IMR-90 (cell line): ENCODE data around the gene COA1. TPM values are rescaled to one million over a fixed set of nuclear protein-coding genes. Genes with fewer than 3 reads are reported as not detected.

Experiments
- ATAC-seq: fragments of 200-7000 bp; cut with Tn5 transposase; 2 replicates; pipeline ENCODE4 v1.9.1; 2020; ENCODE audit warnings: low read depth, mild to moderate bottlenecking, moderate library complexity
- BruUV-seq: library from RNA; stranded (reverse); fragments of 400-500 nt; replicated peaks from 2 replicates; lab custom pipeline; 2021; lab: Mats Ljungman, UMichigan
- CTCF ChIA-PET: fragments of 300-600 bp; formaldehyde crosslinking; extraction: SDS; loops from one replicate; lab custom pipeline; 2021; ENCODE audit warnings: antibody characterized with exemption; lab: Yijun Ruan, JAX
- POLR2A ChIA-PET: fragments of 300-600 bp; sonication (Branson Sonifier 250); formaldehyde crosslinking; loops from one replicate; lab custom pipeline; 2022; ENCODE audit warnings: antibody characterized with exemption; ENCODE audit not compliant: unreplicated experiment; lab: Charles Lee
- DNase-seq: peaks from one replicate; pipeline ENCODE4 v3.0.0; 2013
- H2AFZ ChIP-seq: replicated peaks from 2 replicates; pipeline ENCODE3; 2013; ENCODE audit warnings: low read length, mild to moderate bottlenecking; ENCODE audit not compliant: poor library complexity
- H2AK5ac ChIP-seq: 2 replicates; pipeline ENCODE4 v1.6.1; 2013; ENCODE audit warnings: low read depth, low read length, inconsistent platforms
- H2AK9ac ChIP-seq: replicated peaks from 2 replicates; pipeline ENCODE3; 2013; ENCODE audit warnings: mild to moderate bottlenecking, low read depth, low read length, moderate library complexity; ENCODE audit not compliant: poor library complexity
- H2BK120ac ChIP-seq: 2 replicates; pipeline ENCODE4 v1.6.1; 2013; ENCODE audit warnings: low read depth, low read length, inconsistent platforms
- H2BK15ac ChIP-seq: 3 replicates; pipeline ENCODE4 v1.6.1; 2013; ENCODE audit warnings: low read depth, low read length, inconsistent platforms
- H2BK20ac ChIP-seq: 2 replicates; pipeline ENCODE4 v1.6.1; 2013; ENCODE audit warnings: low read depth, mild to moderate bottlenecking, inconsistent platforms, low read length, moderate library complexity
- H2BK5ac ChIP-seq: 2 replicates; pipeline ENCODE4 v1.6.1; 2013; ENCODE audit warnings: mild to moderate bottlenecking, low read depth, low read length, inconsistent platforms; ENCODE audit not compliant: poor library complexity, severe bottlenecking
- H3K14ac ChIP-seq: replicated peaks from 2 replicates; pipeline ENCODE4 v1.6.1; 2013; ENCODE audit warnings: low read depth, low read length, inconsistent platforms
- H3K18ac ChIP-seq: 2 replicates; pipeline ENCODE4 v1.6.1; 2013; ENCODE audit warnings: low read depth, low read length, control low read depth
- H3K23ac ChIP-seq: 2 replicates; pipeline ENCODE4 v1.6.1; 2013; ENCODE audit warnings: low read depth, low read length, inconsistent platforms
- H3K27ac ChIP-seq: 2 replicates; pipeline ENCODE4 v1.5.1; 2013; ENCODE audit warnings: mild to moderate bottlenecking, control low read depth, low read length; ENCODE audit not compliant: insufficient read depth
- H3K27me3 ChIP-seq: 2 replicates; pipeline ENCODE4 v1.6.1; 2013; ENCODE audit warnings: low read length; ENCODE audit not compliant: control insufficient read depth, insufficient read depth
- H3K36me3 ChIP-seq: 2 replicates; pipeline ENCODE4 v1.6.1; 2013; ENCODE audit warnings: low read length, mixed read lengths; ENCODE audit not compliant: control insufficient read depth, insufficient read depth
- H3K4ac ChIP-seq: 2 replicates; pipeline ENCODE4 v1.6.1; 2013; ENCODE audit warnings: low read depth, low read length, inconsistent platforms
- H3K4me1 ChIP-seq: 2 replicates; pipeline ENCODE4 v1.6.1; 2013; ENCODE audit warnings: low read length, mixed read lengths; ENCODE audit not compliant: control insufficient read depth, insufficient read depth
- H3K4me2 ChIP-seq: 2 replicates; pipeline ENCODE4 v1.6.1; 2013; ENCODE audit warnings: low read depth, mild to moderate bottlenecking, control low read depth, low read length, moderate library complexity
- H3K4me3 ChIP-seq: 2 replicates; pipeline ENCODE4 v1.5.1; 2013; ENCODE audit warnings: low read depth, mild to moderate bottlenecking, control low read depth, low read length, moderate library complexity; ENCODE audit not compliant: insufficient read depth
- H3K56ac ChIP-seq: 2 replicates; pipeline ENCODE4 v1.6.1; 2013; ENCODE audit warnings: low read length, inconsistent platforms; ENCODE audit not compliant: insufficient read depth; ENCODE audit errors: extremely low read depth
- H3K79me1 ChIP-seq, 2 experiments: 2 replicates each; pipeline ENCODE4 v1.6.1; 2013; ENCODE audit warnings: low read length in 2 of 2, inconsistent platforms in 1 of 2, low read depth in 1 of 2
- H3K9ac ChIP-seq: 2 replicates; pipeline ENCODE4 v1.6.1; 2013; ENCODE audit warnings: low read depth, low read length, control low read depth
- H3K9me1 ChIP-seq: 2 replicates; pipeline ENCODE4 v1.6.1; 2013; ENCODE audit warnings: low read length, inconsistent platforms; ENCODE audit not compliant: insufficient read depth
- H3K9me3 ChIP-seq: 2 replicates; pipeline ENCODE4 v1.6.1; 2013; ENCODE audit warnings: low read length; ENCODE audit not compliant: control insufficient read depth, insufficient read depth
- H4K20me1 ChIP-seq: 2 replicates; pipeline ENCODE4 v1.6.1; 2013; ENCODE audit warnings: low read length, inconsistent platforms; ENCODE audit not compliant: insufficient read depth
- H4K5ac ChIP-seq: 2 replicates; pipeline ENCODE4 v1.6.1; 2013; ENCODE audit warnings: mild to moderate bottlenecking, low read depth, low read length, control low read depth
- H4K8ac ChIP-seq, 2 experiments: 2 replicates each; pipeline ENCODE4 v1.6.1; 2013; ENCODE audit warnings: low read depth in 2 of 2, low read length in 2 of 2, control low read depth in 1 of 2, inconsistent platforms in 1 of 2
- H4K91ac ChIP-seq: 2 replicates; pipeline ENCODE4 v1.6.1; 2013; ENCODE audit warnings: low read depth, low read length, inconsistent platforms; ENCODE audit not compliant: insufficient read depth
- BHLHE40 ChIP-seq: fragments of 150-350 bp; IDR thresholded peaks from 2 replicates; pipeline ENCODE4 v1.6.1; 2016; ENCODE audit warnings: mild to moderate bottlenecking, low read depth, low read length
- CEBPB ChIP-seq: IDR thresholded peaks from 2 replicates; pipeline ENCODE4 v1.6.1; 2012; ENCODE audit warnings: low read depth, low read length, improper control_type of control experiment
- CHD1 ChIP-seq: IDR thresholded peaks from 2 replicates; pipeline ENCODE4 v1.6.1; 2012; ENCODE audit warnings: low read depth, low read length, improper control_type of control experiment
- FOS ChIP-seq: fragments of 150-350 bp; IDR thresholded peaks from 2 replicates; pipeline ENCODE4 v1.6.1; 2016; ENCODE audit warnings: low read depth, low read length
- MAFK ChIP-seq: IDR thresholded peaks from 2 replicates; pipeline ENCODE4 v1.6.1; 2012; ENCODE audit warnings: low read depth, low read length, improper control_type of control experiment
- MAZ ChIP-seq: IDR thresholded peaks from 2 replicates; pipeline ENCODE4 v1.6.1; 2012; ENCODE audit warnings: low read depth, mild to moderate bottlenecking, low read length, improper control_type of control experiment, moderate library complexity, borderline replicate concordance
- MXI1 ChIP-seq: IDR thresholded peaks from 2 replicates; pipeline ENCODE4 v1.6.1; 2012; ENCODE audit warnings: low read depth, mild to moderate bottlenecking, low read length, moderate library complexity, borderline replicate concordance
- NFE2L2 ChIP-seq: fragments of 150-350 bp; IDR thresholded peaks from 2 replicates; pipeline ENCODE4 v1.6.1; 2016; ENCODE audit warnings: low read depth, mild to moderate bottlenecking, low read length
- POLR2A ChIP-seq: IDR thresholded peaks from 2 replicates; pipeline ENCODE4 v1.6.1; 2012; ENCODE audit warnings: mild to moderate bottlenecking, low read depth, low read length
- RAD21 ChIP-seq: IDR thresholded peaks from 2 replicates; pipeline ENCODE4 v1.6.1; 2012; ENCODE audit warnings: low read length, improper control_type of control experiment
- RCOR1 ChIP-seq: IDR thresholded peaks from 2 replicates; pipeline ENCODE4 v1.6.1; 2012; ENCODE audit warnings: mild to moderate bottlenecking, low read length, improper control_type of control experiment; ENCODE audit not compliant: insufficient replicate concordance
- RFX5 ChIP-seq: IDR thresholded peaks from 2 replicates; pipeline ENCODE4 v1.8.0; 2012; ENCODE audit warnings: low read depth, mild to moderate bottlenecking, low read length, moderate library complexity
- SMC3 ChIP-seq: fragments of 150-350 bp; IDR thresholded peaks from 2 replicates; pipeline ENCODE4 v1.6.1; 2016; ENCODE audit warnings: low read depth, mild to moderate bottlenecking, antibody characterized with exemption, low read length, moderate library complexity
- WGBS, 2 experiments: methylation state at CpG; one replicate each; pipeline versions ENCODE4 v1.1.5 to v1.1.7; 2013; ENCODE audit warnings: missing lambda C conversion rate in 2 of 2; ENCODE audit not compliant: insufficient read length in 1 of 2; ENCODE audit errors: extremely low coverage in 2 of 2; 5-methylcytosine and 5-hydroxymethylcytosine counted together
- dilution Hi-C: fragments of 300-500 bp; cut with HindIII; formaldehyde crosslinking; loops from one replicate; pipeline ENCODE4 v1.14.3; 2018; ENCODE audit warnings: low sequenced_read_pairs; ENCODE audit not compliant: unreplicated experiment
- in situ Hi-C: fragments of 300-500 bp; cut with MboI; formaldehyde crosslinking; loops from 3 replicates; pipeline ENCODE4 v1.14.3; 2019; ENCODE audit warnings: low sequenced_read_pairs, inconsistent platforms, mixed read lengths
- intact Hi-C: fragments of 100-400 bp; cut with micrococcal nuclease; formaldehyde crosslinking; loops from 2 replicates; pipeline ENCODE4 v1.10.0; 2022
- polyA plus RNA-seq, 3 experiments: library from polyadenylated mRNA; depleted of rRNA; stranded (reverse); fragments of >200 nt; gene quantifications; 2 replicates each; pipeline ENCODE4 v1.2.3, GENCODE V29; 2012; ENCODE audit warnings: low replicate concordance in 1 of 3
- total RNA-seq: library from RNA; depleted of rRNA; stranded (reverse); fragments of >200 nt; gene quantifications from 2 replicates; pipeline ENCODE4 v1.2.3, GENCODE V29; 2012
- TF ChIP-seq, protein P1 (sequence below): fragments of 150-350 bp; IDR thresholded peaks from 2 replicates; pipeline ENCODE4 v1.6.1; 2017; ENCODE audit warnings: mild to moderate bottlenecking, antibody characterized with exemption, low read length, low read depth
- TF ChIP-seq, protein P2 (sequence below): fragments of 150-350 bp; IDR thresholded peaks from 2 replicates; pipeline ENCODE4 v1.6.1; 2016; ENCODE audit warnings: low read depth, mild to moderate bottlenecking, low read length, moderate library complexity, borderline replicate concordance
- TF ChIP-seq, protein P3 (sequence below): conservative IDR thresholded peaks from 2 replicates; pipeline ENCODE4 v1.5.1; 2012; ENCODE audit warnings: mild to moderate bottlenecking, low read depth, low read length, improper control_type of control experiment

Gene COA1
- total and polyA plus RNA-seq, 2 of the 4 experiments (the other 2 are of a cell fraction): 34.2 to 59.5 TPM

DNA sequence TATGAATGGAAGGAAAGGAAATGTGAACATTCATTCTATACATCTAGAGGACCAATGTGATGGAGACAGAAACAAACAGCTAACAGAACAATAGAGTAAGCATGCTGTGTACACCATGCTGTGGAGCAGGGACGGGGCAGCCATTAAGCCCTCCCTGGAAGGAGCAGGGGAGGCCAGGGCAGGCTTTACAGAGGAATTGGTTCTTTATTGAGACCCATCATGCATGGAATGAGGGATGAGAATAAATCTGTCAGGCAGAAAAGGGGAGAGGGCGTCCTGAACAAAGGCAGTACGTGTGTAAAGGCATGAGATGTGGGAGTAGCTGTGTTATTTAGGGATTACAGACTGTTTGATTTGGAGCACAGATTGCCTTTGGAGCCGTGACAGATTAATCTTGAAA, 111.2 kb downstream of the COA1 start:
- no TSS peak for BruUV-seq
- peaks cover 39% of the 10 kb centered on the region for H3K36me3 ChIP-seq

More for the DNA sequence above, 111.2 kb downstream of the COA1 start:
- Histone ChIP-seq H2BK120ac (no peak overlapping the region), H4K5ac (peak overlapping the region; percentile 67; the same call in 1 of the 2 replicates), H3K9ac (no peak overlapping the region), H2AFZ (no peak overlapping the region), H3K27ac (no peak overlapping the region), H3K14ac (0 out of 2 replicates have a peak overlapping the region, but pooled peaks have one; percentile 50), H2BK15ac (no peak overlapping the region), H3K4me3 (no peak overlapping the region), H3K9me3 (no peaks in the 10 kb centered on the region), H3K27me3 (no peaks in the 10 kb centered on the region), H3K79me1 (peaks cover 39 to 83% of the 10 kb centered on the region in 2 experiments), H3K9me1 (peaks cover 18% of the 10 kb centered on the region), H3K56ac (no peak overlapping the region), H3K4me1 (peaks cover 22% of the 10 kb centered on the region), H4K20me1 (peaks cover 33% of the 10 kb centered on the region), H4K91ac (no peak overlapping the region), H3K23ac (peak overlapping the region; percentile 51; the same call in 1 of the 2 replicates), H3K4ac (no peak overlapping the region), H3K18ac (no peak overlapping the region; the same call in 1 of the 2 replicates), H2AK5ac (no peak overlapping the region), H4K8ac (no peak overlapping the region), H2BK5ac (peak overlapping the region; percentile 40), H2BK20ac (no peak overlapping the region), H3K4me2 (no peak overlapping the region), H2AK9ac (no peak overlapping the region)
- intact Hi-C loops: no loop called here
- no peak for TF ChIP-seq POLR2A
- TF ChIP-seq MXI1: no peak
- TF ChIP-seq NFE2L2: no peak
- no peak for TF ChIP-seq RFX5
- no peak for TF ChIP-seq BHLHE40
- TF ChIP-seq, protein P1, sequence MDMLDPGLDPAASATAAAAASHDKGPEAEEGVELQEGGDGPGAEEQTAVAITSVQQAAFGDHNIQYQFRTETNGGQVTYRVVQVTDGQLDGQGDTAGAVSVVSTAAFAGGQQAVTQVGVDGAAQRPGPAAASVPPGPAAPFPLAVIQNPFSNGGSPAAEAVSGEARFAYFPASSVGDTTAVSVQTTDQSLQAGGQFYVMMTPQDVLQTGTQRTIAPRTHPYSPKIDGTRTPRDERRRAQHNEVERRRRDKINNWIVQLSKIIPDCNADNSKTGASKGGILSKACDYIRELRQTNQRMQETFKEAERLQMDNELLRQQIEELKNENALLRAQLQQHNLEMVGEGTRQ: no peak
- TF ChIP-seq MAZ: no peak
- TF ChIP-seq, protein P2, sequence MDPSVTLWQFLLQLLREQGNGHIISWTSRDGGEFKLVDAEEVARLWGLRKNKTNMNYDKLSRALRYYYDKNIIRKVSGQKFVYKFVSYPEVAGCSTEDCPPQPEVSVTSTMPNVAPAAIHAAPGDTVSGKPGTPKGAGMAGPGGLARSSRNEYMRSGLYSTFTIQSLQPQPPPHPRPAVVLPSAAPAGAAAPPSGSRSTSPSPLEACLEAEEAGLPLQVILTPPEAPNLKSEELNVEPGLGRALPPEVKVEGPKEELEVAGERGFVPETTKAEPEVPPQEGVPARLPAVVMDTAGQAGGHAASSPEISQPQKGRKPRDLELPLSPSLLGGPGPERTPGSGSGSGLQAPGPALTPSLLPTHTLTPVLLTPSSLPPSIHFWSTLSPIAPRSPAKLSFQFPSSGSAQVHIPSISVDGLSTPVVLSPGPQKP: no peak
- TF ChIP-seq MAFK: no peak
- no peak for TF ChIP-seq RAD21
- TF ChIP-seq SMC3: no peak
- TF ChIP-seq, protein P3, sequence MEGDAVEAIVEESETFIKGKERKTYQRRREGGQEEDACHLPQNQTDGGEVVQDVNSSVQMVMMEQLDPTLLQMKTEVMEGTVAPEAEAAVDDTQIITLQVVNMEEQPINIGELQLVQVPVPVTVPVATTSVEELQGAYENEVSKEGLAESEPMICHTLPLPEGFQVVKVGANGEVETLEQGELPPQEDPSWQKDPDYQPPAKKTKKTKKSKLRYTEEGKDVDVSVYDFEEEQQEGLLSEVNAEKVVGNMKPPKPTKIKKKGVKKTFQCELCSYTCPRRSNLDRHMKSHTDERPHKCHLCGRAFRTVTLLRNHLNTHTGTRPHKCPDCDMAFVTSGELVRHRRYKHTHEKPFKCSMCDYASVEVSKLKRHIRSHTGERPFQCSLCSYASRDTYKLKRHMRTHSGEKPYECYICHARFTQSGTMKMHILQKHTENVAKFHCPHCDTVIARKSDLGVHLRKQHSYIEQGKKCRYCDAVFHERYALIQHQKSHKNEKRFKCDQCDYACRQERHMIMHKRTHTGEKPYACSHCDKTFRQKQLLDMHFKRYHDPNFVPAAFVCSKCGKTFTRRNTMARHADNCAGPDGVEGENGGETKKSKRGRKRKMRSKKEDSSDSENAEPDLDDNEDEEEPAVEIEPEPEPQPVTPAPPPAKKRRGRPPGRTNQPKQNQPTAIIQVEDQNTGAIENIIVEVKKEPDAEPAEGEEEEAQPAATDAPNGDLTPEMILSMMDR: no peak
- TF ChIP-seq CHD1: no peak
- no peak for TF ChIP-seq CEBPB
- TF ChIP-seq RCOR1: no peak
- no peak for TF ChIP-seq FOS
- 73% methylated on average over 3 of the region's 4 CpGs; no CpG with 5 or more reads in 1 of the 2 experiments for WGBS, 2 experiments
- in situ Hi-C loops: no loop called here
- CTCF ChIA-PET: no interaction called here
- DNase-seq (no peak), ATAC-seq (no peak)
- dilution Hi-C loops: no loop called here
- POLR2A ChIA-PET: interaction anchor here (0.6 kb wide), 1 partner anchor 34 kb away, joined by 11 read pairs; no protein-coding TSS in a partner anchor
